Uterus (tissue), 2 donors: ENCODE measurements around the gene ZNF407.

Experiments
- POLR2A ChIP-seq, 2 donors: fragments of 450-650 bp; IDR thresholded peaks; one replicate each; pipeline ENCODE4 v1.6.1; 2016; ENCODE audit warnings: antibody characterized with exemption in 2 of 2, mild to moderate bottlenecking in 1 of 2, moderate library complexity in 1 of 2
- TF ChIP-seq, protein P1 (sequence below), 4 experiments: fragments of 200-600 bp in 2 of 4; fragments of 450-650 bp in 2 of 4; sonication (generic) in 2 of 4; IDR thresholded peaks; one replicate each; pipeline ENCODE4 v1.5.1; 2016 to 2019; ENCODE audit warnings: antibody characterized with exemption in 4 of 4, mild to moderate bottlenecking in 2 of 4, moderate library complexity in 1 of 4

DNA sequence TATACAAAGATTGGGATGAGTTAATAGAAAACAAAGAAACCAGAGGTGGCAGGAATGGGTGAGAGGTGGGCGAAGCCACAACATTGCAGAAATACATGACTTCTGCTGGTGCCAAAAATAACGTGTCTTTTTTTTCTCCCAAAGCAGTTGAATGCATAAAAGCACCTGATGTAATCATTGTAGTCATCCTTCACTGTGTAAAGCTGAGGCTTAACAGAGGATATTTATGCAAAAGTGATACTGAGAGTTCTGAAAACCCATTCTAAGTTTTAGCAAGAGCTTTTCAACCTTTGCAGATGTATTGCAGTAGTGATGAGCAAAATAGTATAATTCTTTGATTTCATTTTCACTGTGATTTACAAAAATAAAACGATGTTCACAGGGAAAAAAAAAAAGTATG is 438.3 kb downstream of the ZNF407 start:
- TF ChIP-seq, protein P1, sequence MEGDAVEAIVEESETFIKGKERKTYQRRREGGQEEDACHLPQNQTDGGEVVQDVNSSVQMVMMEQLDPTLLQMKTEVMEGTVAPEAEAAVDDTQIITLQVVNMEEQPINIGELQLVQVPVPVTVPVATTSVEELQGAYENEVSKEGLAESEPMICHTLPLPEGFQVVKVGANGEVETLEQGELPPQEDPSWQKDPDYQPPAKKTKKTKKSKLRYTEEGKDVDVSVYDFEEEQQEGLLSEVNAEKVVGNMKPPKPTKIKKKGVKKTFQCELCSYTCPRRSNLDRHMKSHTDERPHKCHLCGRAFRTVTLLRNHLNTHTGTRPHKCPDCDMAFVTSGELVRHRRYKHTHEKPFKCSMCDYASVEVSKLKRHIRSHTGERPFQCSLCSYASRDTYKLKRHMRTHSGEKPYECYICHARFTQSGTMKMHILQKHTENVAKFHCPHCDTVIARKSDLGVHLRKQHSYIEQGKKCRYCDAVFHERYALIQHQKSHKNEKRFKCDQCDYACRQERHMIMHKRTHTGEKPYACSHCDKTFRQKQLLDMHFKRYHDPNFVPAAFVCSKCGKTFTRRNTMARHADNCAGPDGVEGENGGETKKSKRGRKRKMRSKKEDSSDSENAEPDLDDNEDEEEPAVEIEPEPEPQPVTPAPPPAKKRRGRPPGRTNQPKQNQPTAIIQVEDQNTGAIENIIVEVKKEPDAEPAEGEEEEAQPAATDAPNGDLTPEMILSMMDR (IDR thresholded peaks at IDR 0.05): no peak
- TF ChIP-seq POLR2A (IDR thresholded peaks at IDR 0.05): no peak
